ENCODE data around the gene CA5A.
"Not testable (repeated sequence)": the region's sequence is repeated elsewhere in the genome, so short reads cannot be mapped to it uniquely, and the experiment has no call there.

Gene CA5A

DNA sequence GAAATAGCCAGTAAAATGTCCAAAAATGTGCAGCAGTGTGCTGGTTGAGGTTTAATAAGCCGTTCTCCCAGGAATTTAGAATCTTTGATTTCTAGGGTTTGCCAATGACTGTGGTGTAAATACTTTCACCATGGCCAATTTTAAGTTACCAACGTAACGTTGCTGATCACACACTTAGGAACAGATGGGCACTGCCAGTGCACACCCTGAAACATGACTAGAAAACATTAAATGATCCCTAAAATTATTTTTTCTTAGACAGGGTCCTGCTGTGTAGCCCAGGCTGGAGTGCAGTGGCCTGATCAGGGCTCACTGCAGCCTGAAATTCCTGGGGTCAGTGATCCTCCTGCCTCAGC lies 3.2 kb downstream of the CA5A start:
- no peak overlapping the region for H3K4me3 ChIP-seq (ENCODE audit: control insufficient read depth, low read depth, low read length)
- TF ChIP-seq CTCF (conservative IDR thresholded peaks at IDR 0.05; ENCODE audit: control insufficient read depth, insufficient read depth, low read depth, low read length): no peak
- DNase-seq (ENCODE audit: low read depth): no peak

DNA sequence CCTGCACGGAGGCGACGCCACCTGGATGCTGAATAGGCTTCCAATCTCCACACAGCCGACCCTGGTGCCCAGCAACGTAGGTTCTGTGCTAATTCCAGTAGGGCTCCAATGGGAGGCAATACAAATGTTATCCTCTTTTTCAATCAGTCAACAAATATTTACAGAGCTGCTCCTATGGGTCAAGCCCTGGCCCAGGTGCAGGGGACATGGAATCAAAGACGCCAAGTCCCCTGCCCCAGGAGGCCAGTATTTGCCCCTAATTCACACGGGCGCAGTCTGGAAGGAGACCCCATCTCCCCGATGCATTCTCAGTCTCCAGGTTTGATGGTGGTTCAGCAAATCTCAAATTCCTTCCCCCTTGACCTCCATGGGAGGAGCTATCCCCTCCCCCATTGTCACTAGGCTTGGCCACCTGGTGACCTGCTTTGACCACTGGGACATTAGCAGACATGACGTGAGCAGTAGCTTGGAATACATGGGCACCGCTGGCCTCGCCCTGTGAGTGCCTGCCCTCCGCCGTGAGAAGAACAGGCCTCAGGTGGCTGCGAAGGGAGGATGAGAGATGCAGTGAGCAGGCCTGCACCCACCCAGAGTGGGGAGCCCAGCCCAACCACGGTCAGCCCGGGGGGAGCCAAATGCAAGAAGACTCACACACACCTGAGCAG lies 3.7 kb downstream of the CA5A start:
- H3K4me3 ChIP-seq (ENCODE audit: control insufficient read depth, low read depth, low read length); DNase-seq (ENCODE audit: low read depth): not testable (repeated sequence)

DNA sequence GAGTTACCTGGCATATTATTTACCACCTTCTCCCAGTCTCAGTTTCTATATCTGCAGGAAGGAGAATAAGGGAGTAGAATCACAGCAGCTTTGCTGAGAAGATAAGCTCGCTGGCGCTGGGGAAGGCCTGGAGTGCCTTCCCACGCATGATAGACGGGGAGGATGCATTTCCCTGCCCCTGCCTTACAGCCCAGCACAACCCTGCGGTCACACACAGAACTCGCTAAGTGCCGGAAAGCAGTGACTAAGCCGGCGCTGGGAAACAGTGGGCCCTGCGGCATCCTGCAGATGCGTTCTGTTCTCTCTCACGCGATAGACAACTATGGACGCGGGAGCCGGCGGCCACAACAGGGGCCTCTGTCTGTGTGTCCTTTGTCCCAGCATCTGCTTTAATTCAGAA lies 4.8 kb downstream of the CA5A start:
- no peak overlapping the region for H3K4me3 ChIP-seq (ENCODE audit: control insufficient read depth, low read depth, low read length)
- no peak for TF ChIP-seq CTCF (conservative IDR thresholded peaks at IDR 0.05; ENCODE audit: control insufficient read depth, insufficient read depth, low read depth, low read length)
- DNase-seq (ENCODE audit: low read depth): no peak

DNA sequence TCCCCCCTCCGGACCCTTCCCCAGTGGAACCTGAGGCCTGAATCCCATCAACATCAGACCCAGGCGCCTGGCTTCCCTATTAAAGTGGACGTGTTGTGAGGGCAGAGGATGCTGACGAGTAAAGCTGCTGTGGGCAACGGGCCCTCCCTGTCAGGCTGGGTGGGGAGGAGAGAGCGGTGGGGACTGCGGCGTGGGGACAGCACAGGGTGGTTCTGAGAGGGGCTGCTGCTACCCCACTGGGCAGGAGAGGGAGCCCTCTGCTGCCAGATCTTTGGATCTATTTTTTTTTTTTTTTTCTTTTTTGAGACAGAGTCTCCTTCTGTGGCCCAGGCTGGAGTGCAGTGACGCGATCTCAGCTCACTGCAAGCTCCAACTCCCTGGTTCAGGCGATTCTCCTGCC lies 5.9 kb downstream of the CA5A start:
- H3K4me3 ChIP-seq (ENCODE audit: control insufficient read depth, low read depth, low read length): no peak overlapping the region

DNA sequence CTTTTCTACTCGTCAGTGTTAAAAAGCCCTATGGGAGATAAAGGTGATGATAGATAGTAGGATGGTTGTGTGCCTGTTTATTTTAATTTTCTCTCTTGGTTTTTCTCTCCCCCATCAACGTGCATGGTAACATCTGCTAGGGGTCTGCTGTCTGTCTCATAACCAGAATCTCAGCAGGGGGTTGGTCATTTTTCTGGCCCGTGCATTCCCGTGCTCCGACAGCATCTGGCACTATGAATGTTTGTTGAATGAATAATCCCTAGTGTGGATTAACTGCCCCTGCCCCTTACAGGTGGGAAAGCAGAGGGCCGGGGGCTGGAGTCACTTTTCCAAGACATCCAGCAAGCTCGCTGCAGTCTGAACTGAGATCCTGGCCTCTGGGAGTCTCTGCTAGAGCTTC lies 6.3 kb downstream of the CA5A start:
- H3K4me3 ChIP-seq (ENCODE audit: control insufficient read depth, low read depth, low read length): no peak overlapping the region
- no peak for DNase-seq (ENCODE audit: low read depth)
- TF ChIP-seq CTCF (conservative IDR thresholded peaks at IDR 0.05; ENCODE audit: control insufficient read depth, insufficient read depth, low read depth, low read length): no peak

More for the DNA sequence above, 5.9 kb downstream of the CA5A start:
- peak; percentile 9 for TF ChIP-seq CTCF (conservative IDR thresholded peaks at IDR 0.05; ENCODE audit: control insufficient read depth, insufficient read depth, low read depth, low read length)
- DNase-seq (ENCODE audit: low read depth): no peak

GRCh38 chr16:87927195-87927562 lies 9.2 kb downstream of the CA5A start:
- DNase-seq (ENCODE audit: low read depth): no peak
- H3K4me3 ChIP-seq (ENCODE audit: control insufficient read depth, low read depth, low read length): no peak overlapping the region
- no peak for TF ChIP-seq CTCF (conservative IDR thresholded peaks at IDR 0.05; ENCODE audit: control insufficient read depth, insufficient read depth, low read depth, low read length)

GRCh38 chr16:87926246-87927194 lies 9.8 kb downstream of the CA5A start:
- TF ChIP-seq CTCF (conservative IDR thresholded peaks at IDR 0.05; ENCODE audit: control insufficient read depth, insufficient read depth, low read depth, low read length): no peak
- DNase-seq (ENCODE audit: low read depth): no peak

More at GRCh38 chr16:87926246-87927194, 9.8 kb downstream of the CA5A start:
- H3K4me3 ChIP-seq (ENCODE audit: control insufficient read depth, low read depth, low read length): no peak overlapping the region

All from fibroblast of mammary gland (primary cell).